MCF 10A (cell line): ENCODE measurements around the gene VEGFB. TPM values are rescaled to one million over a fixed set of nuclear protein-coding genes. Genes with fewer than 3 reads are reported as not detected.
A peak's percentile ranks its signal among the peaks of the same experiment; 100 is the strongest.

ENCODE experiments used
- BruUV-seq: library from RNA; stranded (reverse); fragments of 400-500 nt; replicated peaks from 2 replicates; lab custom pipeline; 2021; lab: Mats Ljungman, UMichigan
- CTCF ChIA-PET: fragments of 300-600 bp; sonication (Branson Sonifier 250); formaldehyde crosslinking; extraction: SDS; loops from one replicate; lab custom pipeline; 2021; ENCODE audit warnings: antibody characterized with exemption, inconsistent platforms; lab: Yijun Ruan, JAX
- POLR2A ChIA-PET: fragments of 300-600, 350-650 bp; sonication (Branson Sonifier 250); formaldehyde crosslinking; extraction: SDS; loops from one replicate; lab custom pipeline; 2020; ENCODE audit warnings: antibody characterized with exemption, inconsistent platforms; lab: Yijun Ruan, JAX
- DNase-seq: peaks from one replicate; pipeline ENCODE4 v3.0.0-alpha.2; 2018; ENCODE audit not compliant: unreplicated experiment
- H3K27ac Mint-ChIP-seq: one replicate; pipeline ENCODE4 v1.8.0; 2022; ENCODE audit warnings: mild to moderate bottlenecking, low read depth, mixed read lengths; ENCODE audit not compliant: unreplicated experiment
- H3K27me3 Mint-ChIP-seq: one replicate; pipeline ENCODE4 v1.8.0; 2022; ENCODE audit warnings: mixed read lengths; ENCODE audit not compliant: insufficient read depth, unreplicated experiment
- H3K36me3 Mint-ChIP-seq: one replicate; pipeline ENCODE4 v1.8.0; 2022; ENCODE audit warnings: mild to moderate bottlenecking, moderate library complexity, mixed read lengths; ENCODE audit not compliant: insufficient read depth, unreplicated experiment
- H3K4me1 Mint-ChIP-seq: one replicate; pipeline ENCODE4 v1.8.0; 2022; ENCODE audit warnings: mixed read lengths; ENCODE audit not compliant: insufficient read depth, unreplicated experiment
- H3K4me3 Mint-ChIP-seq: one replicate; pipeline ENCODE4 v1.8.0; 2022; ENCODE audit warnings: mild to moderate bottlenecking, moderate library complexity, mixed read lengths; ENCODE audit not compliant: unreplicated experiment
- H3K9me3 Mint-ChIP-seq: one replicate; pipeline ENCODE4 v1.8.0; 2022; ENCODE audit warnings: mixed read lengths; ENCODE audit not compliant: unreplicated experiment
- intact Hi-C: fragments of 100-400 bp; cut with micrococcal nuclease; formaldehyde crosslinking; loops from 2 replicates; pipeline ENCODE4 v1.14.1; 2022
- total RNA-seq: library from RNA; stranded (reverse); gene quantifications from 2 replicates; pipeline ENCODE4 v1.2.3, GENCODE V29; 2022
- TF ChIP-seq, protein P1 (sequence below): fragments of 200-600 bp; IDR thresholded peaks from one replicate; pipeline ENCODE4 v1.8.0; 2022; ENCODE audit warnings: antibody characterized with exemption, mild to moderate bottlenecking; ENCODE audit not compliant: unreplicated experiment

VEGFB gene
- total RNA-seq, 1 experiment from 2014 or later, result 46.0 TPM

DNA sequence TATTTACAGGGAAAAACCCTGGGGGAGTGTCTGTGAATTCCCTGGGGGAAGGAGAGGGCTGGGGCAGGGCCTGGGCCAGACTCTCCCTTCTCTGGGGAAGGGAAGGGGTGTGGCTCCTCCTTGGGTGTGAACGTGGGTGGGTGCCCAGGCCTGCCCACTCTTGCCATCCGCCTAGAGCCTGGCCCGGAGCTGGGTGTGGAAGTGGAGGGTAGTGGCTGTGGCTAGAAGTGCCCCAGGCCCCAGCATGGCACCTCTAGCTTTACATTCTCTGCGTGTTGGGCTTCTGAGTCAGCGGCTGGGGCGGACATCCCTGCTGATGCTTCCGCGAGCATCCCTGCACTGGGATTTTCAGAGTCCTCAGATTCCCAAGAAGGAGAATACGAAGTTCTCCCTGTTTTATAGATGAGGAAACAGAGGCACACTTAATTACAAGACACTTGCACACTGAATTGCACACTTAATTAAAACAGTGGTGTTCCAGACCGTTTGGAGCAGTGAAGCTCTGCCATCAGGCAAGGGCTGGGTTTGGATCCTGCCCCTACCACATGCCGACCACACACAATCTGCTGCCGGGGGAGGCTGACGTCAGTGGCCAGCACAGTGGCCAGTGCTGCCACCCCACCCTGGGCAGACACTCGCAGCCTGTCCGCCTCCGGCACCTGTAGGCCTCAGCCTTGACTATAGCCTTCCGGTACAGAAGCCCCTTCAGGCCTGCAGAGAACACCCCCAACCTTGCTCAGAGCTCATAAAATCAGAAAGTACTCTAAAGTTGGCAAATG lies 42.5 kb downstream of the VEGFB start:
- TF ChIP-seq, protein P1, sequence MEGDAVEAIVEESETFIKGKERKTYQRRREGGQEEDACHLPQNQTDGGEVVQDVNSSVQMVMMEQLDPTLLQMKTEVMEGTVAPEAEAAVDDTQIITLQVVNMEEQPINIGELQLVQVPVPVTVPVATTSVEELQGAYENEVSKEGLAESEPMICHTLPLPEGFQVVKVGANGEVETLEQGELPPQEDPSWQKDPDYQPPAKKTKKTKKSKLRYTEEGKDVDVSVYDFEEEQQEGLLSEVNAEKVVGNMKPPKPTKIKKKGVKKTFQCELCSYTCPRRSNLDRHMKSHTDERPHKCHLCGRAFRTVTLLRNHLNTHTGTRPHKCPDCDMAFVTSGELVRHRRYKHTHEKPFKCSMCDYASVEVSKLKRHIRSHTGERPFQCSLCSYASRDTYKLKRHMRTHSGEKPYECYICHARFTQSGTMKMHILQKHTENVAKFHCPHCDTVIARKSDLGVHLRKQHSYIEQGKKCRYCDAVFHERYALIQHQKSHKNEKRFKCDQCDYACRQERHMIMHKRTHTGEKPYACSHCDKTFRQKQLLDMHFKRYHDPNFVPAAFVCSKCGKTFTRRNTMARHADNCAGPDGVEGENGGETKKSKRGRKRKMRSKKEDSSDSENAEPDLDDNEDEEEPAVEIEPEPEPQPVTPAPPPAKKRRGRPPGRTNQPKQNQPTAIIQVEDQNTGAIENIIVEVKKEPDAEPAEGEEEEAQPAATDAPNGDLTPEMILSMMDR, result no peak
- no TSS peak for BruUV-seq
- intact Hi-C loops, result no loop called here
- peak overlapping the region; percentile 14 for H3K4me3 Mint-ChIP-seq
- H3K9me3 Mint-ChIP-seq, result no peaks in the 10 kb centered on the region
- H3K4me1 Mint-ChIP-seq, result peaks cover 4% of the 10 kb centered on the region
- POLR2A ChIA-PET, result interaction anchor here (0.6 to 3.0 kb wide), 21 partner anchors 9 to 591 kb away, joined by 3 to 24 read pairs (median 5); partner anchors contain the start of genes ESRRA, GPR137, NUDT22 and PLCB3
- H3K27me3 Mint-ChIP-seq, result no peaks in the 10 kb centered on the region
- peaks cover 49% of the 10 kb centered on the region for H3K36me3 Mint-ChIP-seq
- CTCF ChIA-PET, result interaction anchor here (0.6 to 4.5 kb wide), 6 partner anchors 26 to 676 kb away, joined by 3 to 37 read pairs (median 5); partner anchors contain the start of gene CATSPERZ
- H3K27ac Mint-ChIP-seq, result peak overlapping the region; percentile 79
- peak; percentile 90 for DNase-seq

DNA sequence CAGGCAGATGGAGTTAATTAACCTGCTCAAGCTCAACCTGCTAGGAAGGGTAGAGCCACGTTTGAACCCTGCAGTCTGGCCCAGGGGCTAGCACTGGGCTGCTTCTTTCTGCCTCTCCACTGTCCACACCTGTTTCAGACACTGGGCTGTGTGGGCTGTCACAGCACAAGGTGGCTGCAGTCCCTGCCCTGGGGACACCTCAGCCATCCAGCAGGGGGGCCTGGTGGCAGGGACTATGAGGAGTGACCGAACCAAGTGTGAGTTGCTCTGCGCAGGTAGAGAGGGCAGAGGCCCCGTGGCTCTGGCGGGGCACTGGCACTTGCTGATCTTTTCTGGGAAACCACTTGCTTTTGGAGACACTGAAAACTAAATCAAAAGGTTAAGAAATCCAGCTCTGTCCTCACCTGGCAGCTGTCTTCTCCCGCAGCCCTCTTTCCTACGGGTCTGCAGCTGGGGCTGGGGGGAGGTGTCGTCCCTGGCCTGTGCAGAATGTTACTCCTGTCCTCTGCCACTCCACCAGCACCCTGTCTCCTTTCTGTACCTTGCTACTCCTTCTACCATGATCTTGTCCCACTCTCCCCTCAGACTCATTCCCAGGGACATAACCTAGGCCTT lies 44.3 kb downstream of the VEGFB start:
- Mint-ChIP-seq H3K4me3 (no peak overlapping the region), H3K27ac (no peak overlapping the region), H3K36me3 (peaks cover 55% of the 10 kb centered on the region), H3K9me3 (no peaks in the 10 kb centered on the region), H3K4me1 (peaks cover 4% of the 10 kb centered on the region), H3K27me3 (no peaks in the 10 kb centered on the region)
- ChIA-PET CTCF (interaction anchor here (1.3 to 4.5 kb wide), 3 partner anchors 24 to 77 kb away, joined by 3 to 37 read pairs (median 23); partner anchors contain the start of gene CATSPERZ), POLR2A (interaction anchor here (1.0 to 8.2 kb wide), 2 partner anchors 8 to 24 kb away, joined by 4 to 125 read pairs; no protein-coding TSS in a partner anchor)
- TF ChIP-seq, protein P1, result no peak
- no TSS peak for BruUV-seq
- no peak for DNase-seq
- intact Hi-C loops, result no loop called here

DNA sequence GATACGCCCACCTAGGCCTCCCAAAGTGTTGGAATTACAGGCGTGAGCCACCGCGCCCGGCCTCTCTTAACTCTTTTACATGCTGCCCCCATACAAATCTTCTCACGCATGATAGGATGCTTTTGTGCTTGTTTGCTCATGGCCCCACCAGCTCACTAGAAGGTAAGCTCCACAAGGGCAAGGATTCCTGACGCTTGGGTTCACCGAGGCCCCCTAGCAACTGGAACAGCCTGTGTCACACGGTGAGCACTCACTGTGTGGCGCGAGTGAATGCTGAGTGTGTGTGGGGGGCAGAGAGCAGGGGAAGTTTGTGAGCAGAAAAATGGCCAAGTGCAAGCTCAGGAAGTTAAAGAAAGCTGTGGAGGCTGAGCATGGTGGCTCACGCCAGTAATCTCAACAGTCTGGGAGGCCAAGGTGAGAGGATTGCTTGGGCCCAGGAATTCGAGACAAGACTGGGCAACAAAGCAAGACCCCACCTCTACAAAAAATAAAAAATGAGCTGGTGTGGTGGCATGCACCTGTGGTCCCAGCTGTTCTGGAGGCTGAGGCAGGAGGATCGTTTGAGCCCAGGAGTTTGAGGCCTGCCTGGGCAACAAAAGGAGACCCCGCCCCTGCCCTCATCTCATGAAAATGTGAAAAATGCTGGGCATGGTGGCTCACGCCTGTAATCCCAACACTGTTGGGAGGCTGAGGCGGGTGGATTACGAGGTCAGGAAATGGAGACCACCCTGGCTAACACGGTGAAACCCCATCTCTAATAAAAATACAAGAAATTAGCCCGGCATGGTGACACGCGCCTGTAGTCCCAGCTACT lies 47.8 kb downstream of the VEGFB start:
- CTCF ChIA-PET, result interaction anchor here (0.8 to 9.9 kb wide), 4 partner anchors 10 to 31 kb away, joined by 3 to 96 read pairs (median 8); partner anchors contain the start of genes CATSPERZ and PLCB3
- POLR2A ChIA-PET, result interaction anchor here (0.6 to 8.2 kb wide), 7 partner anchors 12 to 249 kb away, joined by 3 to 125 read pairs (median 4); partner anchors contain the start of gene PRDX5

More for the DNA sequence above, 47.8 kb downstream of the VEGFB start:
- intact Hi-C loops, result no loop called here
- no peaks in the 10 kb centered on the region for H3K9me3 Mint-ChIP-seq
- no peaks in the 10 kb centered on the region for H3K27me3 Mint-ChIP-seq
- H3K36me3 Mint-ChIP-seq, result peaks cover 54% of the 10 kb centered on the region
- BruUV-seq, result no TSS peak
- TF ChIP-seq, protein P1, result no peak
- no peak overlapping the region for H3K27ac Mint-ChIP-seq
- H3K4me1 Mint-ChIP-seq, result peaks cover 10% of the 10 kb centered on the region
- no peak overlapping the region for H3K4me3 Mint-ChIP-seq
- DNase-seq, result no peak
